ENCODE results near the gene DIRAS1.
A peak's percentile ranks its signal among the peaks of the same experiment; 100 is the strongest.

Gene DIRAS1

GRCh38 chr19:2726160-2726855 is 5.1 kb upstream of the DIRAS1 start:
- H3K27ac Mint-ChIP-seq, result no peak overlapping the region
- H3K4me3 Mint-ChIP-seq, result no peak overlapping the region
- H3K4me1 Mint-ChIP-seq (ENCODE audit: low read depth), result peaks cover 9% of the 10 kb centered on the region
- no peak for DNase-seq
- peaks cover under 1% of the 10 kb centered on the region for H3K36me3 Mint-ChIP-seq (ENCODE audit: low read depth)
- H3K9me3 Mint-ChIP-seq, result no peaks in the 10 kb centered on the region
- H3K27me3 Mint-ChIP-seq, result peaks cover 47% of the 10 kb centered on the region

- Mint-ChIP-seq H3K4me3 (no peak overlapping the region), H3K36me3 (ENCODE audit: low read depth) (no peaks in the 10 kb centered on the region), H3K9me3 (no peaks in the 10 kb centered on the region), H3K27ac (no peak overlapping the region), H3K4me1 (ENCODE audit: low read depth) (peaks cover 13% of the 10 kb centered on the region), H3K27me3 (peaks cover 56% of the 10 kb centered on the region)
- no peak for DNase-seq
These were observed 3.0 kb upstream of the DIRAS1 start for GRCh38 chr19:2724148-2724557.

- H3K9me3 Mint-ChIP-seq, result no peaks in the 10 kb centered on the region
- no peak for DNase-seq
- peaks cover 61% of the 10 kb centered on the region for H3K27me3 Mint-ChIP-seq
- no peak overlapping the region for H3K27ac Mint-ChIP-seq
- H3K4me1 Mint-ChIP-seq (ENCODE audit: low read depth), result peaks cover 13% of the 10 kb centered on the region
- no peak overlapping the region for H3K4me3 Mint-ChIP-seq
- no peaks in the 10 kb centered on the region for H3K36me3 Mint-ChIP-seq (ENCODE audit: low read depth)
These were observed 2.6 kb upstream of the DIRAS1 start for GRCh38 chr19:2723747-2724146.

GRCh38 chr19:2723345-2723715 is 2.2 kb upstream of the DIRAS1 start:
- no peak overlapping the region for H3K27ac Mint-ChIP-seq
- H3K4me3 Mint-ChIP-seq, result no peak overlapping the region
- no peaks in the 10 kb centered on the region for H3K9me3 Mint-ChIP-seq
- H3K4me1 Mint-ChIP-seq (ENCODE audit: low read depth), result peaks cover 13% of the 10 kb centered on the region
- DNase-seq, result no peak
- H3K36me3 Mint-ChIP-seq (ENCODE audit: low read depth), result no peaks in the 10 kb centered on the region
- peaks cover 63% of the 10 kb centered on the region for H3K27me3 Mint-ChIP-seq

- Mint-ChIP-seq H3K27ac (no peak overlapping the region), H3K9me3 (no peaks in the 10 kb centered on the region), H3K4me1 (ENCODE audit: low read depth) (peaks cover 13% of the 10 kb centered on the region), H3K27me3 (peaks cover 61% of the 10 kb centered on the region), H3K4me3 (no peak overlapping the region), H3K36me3 (ENCODE audit: low read depth) (no peaks in the 10 kb centered on the region)
- no peak for DNase-seq
These were observed 1.6 kb upstream of the DIRAS1 start for GRCh38 chr19:2722541-2723344.

GRCh38 chr19:2721570-2722540 is 683 bp upstream of the DIRAS1 start:
- Mint-ChIP-seq H3K27ac (no peak overlapping the region), H3K36me3 (ENCODE audit: low read depth) (no peaks in the 10 kb centered on the region), H3K9me3 (no peaks in the 10 kb centered on the region), H3K4me3 (peak overlapping the region; percentile 62), H3K27me3 (peaks cover 52% of the 10 kb centered on the region), H3K4me1 (ENCODE audit: low read depth) (peaks cover 9% of the 10 kb centered on the region)
- no peak for DNase-seq

- H3K36me3 Mint-ChIP-seq (ENCODE audit: low read depth), result no peaks in the 10 kb centered on the region
- peak overlapping the region; percentile 44 for H3K4me3 Mint-ChIP-seq
- H3K27ac Mint-ChIP-seq, result no peak overlapping the region
- peaks cover 9% of the 10 kb centered on the region for H3K4me1 Mint-ChIP-seq (ENCODE audit: low read depth)
- no peak for DNase-seq
- peaks cover 38% of the 10 kb centered on the region for H3K27me3 Mint-ChIP-seq
- peaks cover 6% of the 10 kb centered on the region for H3K9me3 Mint-ChIP-seq
These were observed 1.0 kb downstream of the DIRAS1 start for GRCh38 chr19:2719920-2720776.

GRCh38 chr19:2719232-2719735 is 1.9 kb downstream of the DIRAS1 start:
- peaks cover 36% of the 10 kb centered on the region for H3K27me3 Mint-ChIP-seq
- peaks cover 9% of the 10 kb centered on the region for H3K4me1 Mint-ChIP-seq (ENCODE audit: low read depth)
- H3K4me3 Mint-ChIP-seq, result no peak overlapping the region

GRCh38 chr19:2717638-2718541 is 3.3 kb downstream of the DIRAS1 start:
- H3K4me1 Mint-ChIP-seq (ENCODE audit: low read depth), result peaks cover 9% of the 10 kb centered on the region
- H3K4me3 Mint-ChIP-seq, result no peak overlapping the region
- peaks cover 30% of the 10 kb centered on the region for H3K27me3 Mint-ChIP-seq
- H3K9me3 Mint-ChIP-seq, result peaks cover 6% of the 10 kb centered on the region
- no peak for DNase-seq
- no peak overlapping the region for H3K27ac Mint-ChIP-seq
- H3K36me3 Mint-ChIP-seq (ENCODE audit: low read depth), result no peaks in the 10 kb centered on the region

More at GRCh38 chr19:2719232-2719735, 1.9 kb downstream of the DIRAS1 start:
- Mint-ChIP-seq H3K9me3 (peaks cover 6% of the 10 kb centered on the region), H3K36me3 (ENCODE audit: low read depth) (no peaks in the 10 kb centered on the region), H3K27ac (no peak overlapping the region)
- no peak for DNase-seq

- no peak for DNase-seq
- no peaks in the 10 kb centered on the region for H3K36me3 Mint-ChIP-seq (ENCODE audit: low read depth)
- H3K4me1 Mint-ChIP-seq (ENCODE audit: low read depth), result peaks cover 9% of the 10 kb centered on the region
- H3K27ac Mint-ChIP-seq, result no peak overlapping the region
- no peak overlapping the region for H3K4me3 Mint-ChIP-seq
- H3K9me3 Mint-ChIP-seq, result peaks cover 6% of the 10 kb centered on the region
- H3K27me3 Mint-ChIP-seq, result peaks cover 21% of the 10 kb centered on the region
These were observed 4.2 kb downstream of the DIRAS1 start for GRCh38 chr19:2716722-2717637.

GRCh38 chr19:2716275-2716650 is 4.9 kb downstream of the DIRAS1 start:
- DNase-seq, result no peak
- no peak overlapping the region for H3K4me3 Mint-ChIP-seq
- H3K4me1 Mint-ChIP-seq (ENCODE audit: low read depth), result peaks cover 9% of the 10 kb centered on the region
- H3K27me3 Mint-ChIP-seq, result peaks cover 16% of the 10 kb centered on the region
- H3K27ac Mint-ChIP-seq, result no peak overlapping the region
- H3K36me3 Mint-ChIP-seq (ENCODE audit: low read depth), result no peaks in the 10 kb centered on the region
- H3K9me3 Mint-ChIP-seq, result peaks cover 6% of the 10 kb centered on the region
